NCI-H2107 (cell line): ENCODE measurements around the gene OR2A42.
"Not testable (repeated sequence)": the region's sequence is repeated elsewhere in the genome, so short reads cannot be mapped to it uniquely, and the experiment has no call there.

Experiments used
- DNase-seq: peaks from one replicate; lab custom pipeline; 2025; lab: John Stamatoyannopoulos, UW

The OR2A42 gene

DNA sequence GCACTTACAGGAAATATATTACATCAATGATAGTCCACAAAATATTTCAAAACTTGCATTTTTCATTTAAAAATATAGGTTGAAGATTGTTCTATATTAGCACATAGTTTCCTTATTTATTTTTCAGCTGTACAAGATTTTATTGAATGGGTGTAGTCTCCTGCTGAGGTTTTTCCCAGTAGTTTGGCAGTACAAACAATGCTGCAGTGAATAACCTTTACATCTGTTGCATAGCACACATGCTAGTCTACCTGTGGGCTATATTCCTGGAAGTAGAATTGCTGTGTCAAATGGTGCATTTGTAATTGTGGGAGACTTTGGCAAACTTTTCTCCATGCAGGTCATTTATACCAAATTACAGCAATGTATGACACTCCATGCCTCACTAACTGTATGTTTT lies 18.9 kb downstream of the OR2A42 start:
- DNase-seq = not testable (repeated sequence)

DNA sequence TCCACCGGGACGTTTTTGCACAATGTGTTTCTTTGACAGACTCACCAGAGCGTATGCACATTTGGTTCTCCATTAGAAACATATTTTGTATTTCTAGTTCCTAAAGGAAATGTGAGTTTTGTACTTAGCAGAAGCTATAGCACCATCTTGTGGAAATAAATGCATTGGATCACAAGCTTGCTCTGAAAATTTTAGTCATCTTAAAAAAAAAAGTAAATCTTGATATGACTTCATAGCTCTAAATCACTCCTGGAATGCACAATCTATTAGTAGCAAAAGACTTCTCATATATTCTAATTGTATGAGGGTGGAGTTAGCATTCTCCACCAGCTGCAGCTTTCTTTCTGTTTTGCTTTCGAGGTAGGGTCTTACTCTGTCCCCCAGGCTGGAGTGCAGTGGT lies 20.3 kb downstream of the OR2A42 start:
- not testable (repeated sequence) for DNase-seq

DNA sequence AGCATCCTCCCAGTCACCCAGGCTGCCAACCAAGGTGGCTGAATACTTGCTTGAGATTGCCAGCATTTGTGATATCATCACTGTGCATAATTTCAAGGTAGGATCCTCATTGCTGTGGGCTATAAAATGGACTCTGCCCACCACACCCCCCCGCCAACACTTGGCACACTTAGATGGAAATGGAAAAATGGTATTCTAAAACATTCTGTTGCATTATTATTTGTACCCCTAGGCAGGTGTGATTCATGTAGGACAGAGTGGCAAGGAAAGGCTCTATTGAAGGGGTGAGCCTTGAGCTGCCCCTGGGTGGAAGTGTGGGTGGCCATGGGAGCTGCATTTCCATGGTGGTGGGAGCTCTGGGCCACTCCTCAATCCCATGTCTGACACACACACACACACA lies 20.8 kb downstream of the OR2A42 start:
- DNase-seq = not testable (repeated sequence)

GRCh38 chr7:144217200-144217599 lies 22.2 kb downstream of the OR2A42 start:
- not testable (repeated sequence) for DNase-seq

DNA sequence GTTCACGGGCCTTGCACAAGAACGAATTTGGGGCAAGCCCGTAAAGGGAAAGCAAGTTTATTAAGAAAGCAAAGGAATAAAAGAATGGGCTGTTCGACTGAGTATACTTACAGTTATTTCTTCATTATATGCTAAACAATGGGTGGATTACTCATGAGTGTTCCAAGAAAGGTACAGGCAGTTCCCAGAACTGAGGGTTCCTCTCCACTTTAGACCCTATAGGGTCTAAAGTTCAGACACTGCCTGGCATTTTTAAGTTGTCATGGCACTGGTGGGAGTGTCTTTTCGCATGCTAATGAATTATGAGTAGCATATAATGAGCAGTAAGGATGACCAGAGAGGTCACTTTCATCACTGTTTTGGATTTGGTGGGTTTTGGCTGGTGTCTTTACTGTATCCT lies 34.1 kb downstream of the OR2A42 start:
- not testable (repeated sequence) for DNase-seq

GRCh38 chr7:144203086-144203485 lies 36.3 kb downstream of the OR2A42 start:
- not testable (repeated sequence) for DNase-seq

DNA sequence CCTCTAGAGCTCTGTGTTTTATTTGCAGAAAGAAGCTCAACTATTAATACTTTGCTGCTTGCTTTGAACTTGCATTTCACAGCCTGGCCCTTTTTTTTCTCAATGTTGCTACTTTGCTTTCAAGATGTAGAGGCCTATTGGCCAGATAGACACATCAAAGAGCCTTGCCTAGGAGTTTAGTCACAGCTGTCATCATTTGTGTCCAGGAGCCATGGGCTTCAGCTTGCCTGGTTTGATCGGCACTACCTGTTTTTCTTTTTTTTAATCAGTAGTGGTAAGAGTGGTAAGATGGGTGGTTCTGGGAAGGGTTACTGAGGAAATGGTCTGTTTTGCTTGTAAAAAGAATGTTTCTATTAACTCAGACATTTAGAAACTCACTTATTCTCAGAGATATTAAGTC lies 37.4 kb downstream of the OR2A42 start:
- not testable (repeated sequence) for DNase-seq

DNA sequence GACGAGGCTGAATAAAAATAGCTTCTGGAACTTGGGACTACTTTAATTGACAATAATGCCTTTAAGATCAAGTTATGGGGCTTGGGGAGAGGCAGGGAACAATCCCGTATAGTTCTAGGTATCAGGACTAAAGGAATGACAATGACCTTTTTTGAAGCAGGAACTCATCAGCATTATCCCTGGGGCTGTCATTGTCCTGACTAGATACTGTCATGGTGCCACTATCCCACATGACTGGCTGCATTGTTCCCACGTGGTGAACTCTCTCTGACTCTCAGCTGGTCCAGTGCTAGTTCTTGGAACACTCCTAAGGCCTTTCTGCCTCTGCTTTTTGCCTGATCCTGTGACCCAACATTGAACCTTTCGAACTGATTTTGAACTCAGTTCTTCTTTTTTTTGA lies 40.5 kb downstream of the OR2A42 start:
- DNase-seq = not testable (repeated sequence)

DNA sequence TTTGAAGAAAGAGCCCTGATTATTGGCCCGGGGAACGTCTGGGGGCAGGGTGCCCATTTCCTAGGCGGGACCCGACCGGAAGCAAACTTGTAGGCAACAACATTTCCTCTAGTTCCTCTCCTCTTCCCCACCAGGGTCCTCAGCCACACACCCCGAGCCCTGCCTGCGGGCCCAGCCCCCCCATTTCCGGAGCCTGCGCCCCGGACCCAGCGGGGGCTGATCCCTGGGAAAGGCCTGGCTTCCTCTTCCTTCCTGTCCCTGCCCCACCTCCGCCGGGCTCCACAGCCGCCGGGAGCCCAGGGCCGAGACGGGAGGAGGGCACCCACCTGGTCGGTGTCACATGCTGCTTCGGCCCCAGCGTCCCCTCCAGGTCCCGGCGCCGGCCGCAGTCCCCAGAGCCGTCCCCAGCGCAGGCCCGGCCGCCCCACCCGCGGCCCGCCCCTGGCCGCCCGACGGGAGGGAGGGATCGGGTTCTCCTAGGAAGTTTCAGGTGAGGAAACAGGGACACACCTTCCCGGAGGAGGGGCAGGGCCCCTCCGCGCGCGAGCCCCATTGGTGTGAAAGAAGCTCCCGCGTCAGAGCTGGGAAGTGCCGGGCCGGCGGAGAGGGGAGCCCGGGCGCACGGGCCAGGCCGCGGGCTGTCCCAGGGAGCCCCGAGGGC lies 44.1 kb downstream of the OR2A42 start, which contains the start of gene ARHGEF35:
TSS of gene ARHGEF35 (minus strand) at position 622 of the 661 bp plus-strand sequence. CDS start 7,450 bp downstream, outside the sequence.
- DNase-seq = not testable (repeated sequence)

GRCh38 chr7:144194453-144194852 lies 45.0 kb downstream of the OR2A42 start:
- DNase-seq = not testable (repeated sequence)

- not testable (repeated sequence) for DNase-seq
Observed at GRCh38 chr7:144193782-144194181, 45.6 kb downstream of the OR2A42 start.

- not testable (repeated sequence) for DNase-seq
Observed at GRCh38 chr7:144188578-144189171, 50.7 kb downstream of the OR2A42 start.

- not testable (repeated sequence) for DNase-seq
Observed at GRCh38 chr7:144187848-144188247, 51.6 kb downstream of the OR2A42 start.

DNA sequence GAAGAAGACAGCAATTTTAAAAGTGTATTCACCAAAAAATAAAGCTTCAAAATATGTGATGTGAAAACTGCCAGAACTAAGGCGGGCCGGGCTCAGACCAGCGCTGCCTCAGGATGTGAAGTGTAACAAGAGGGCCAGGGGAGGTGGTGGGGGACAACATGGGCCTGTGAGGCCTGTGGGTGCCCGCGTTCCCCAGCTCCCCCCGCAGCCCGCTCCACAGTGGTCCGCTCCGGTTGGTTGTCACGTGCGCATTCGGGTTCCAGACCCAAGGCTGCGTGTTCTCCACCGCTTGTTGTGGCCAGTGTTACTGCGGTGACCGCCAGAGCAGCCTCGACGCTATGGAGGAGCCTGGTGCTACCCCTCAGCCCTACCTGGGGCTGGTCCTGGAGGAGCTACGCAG lies 56.2 kb downstream of the OR2A42 start, which contains the start of gene CTAGE4:
TSS of gene CTAGE4 (plus strand) at position 301 of the 400 bp plus-strand sequence. CDS start at position 339, 38 bp downstream.
- not testable (repeated sequence) for DNase-seq

GRCh38 chr7:144179165-144179479 lies 60.3 kb downstream of the OR2A42 start:
- not testable (repeated sequence) for DNase-seq

GRCh38 chr7:144178380-144179164 lies 60.8 kb downstream of the OR2A42 start:
- not testable (repeated sequence) for DNase-seq
